ENCODE measurements around the gene SLC15A5.

Gene SLC15A5, protein sequence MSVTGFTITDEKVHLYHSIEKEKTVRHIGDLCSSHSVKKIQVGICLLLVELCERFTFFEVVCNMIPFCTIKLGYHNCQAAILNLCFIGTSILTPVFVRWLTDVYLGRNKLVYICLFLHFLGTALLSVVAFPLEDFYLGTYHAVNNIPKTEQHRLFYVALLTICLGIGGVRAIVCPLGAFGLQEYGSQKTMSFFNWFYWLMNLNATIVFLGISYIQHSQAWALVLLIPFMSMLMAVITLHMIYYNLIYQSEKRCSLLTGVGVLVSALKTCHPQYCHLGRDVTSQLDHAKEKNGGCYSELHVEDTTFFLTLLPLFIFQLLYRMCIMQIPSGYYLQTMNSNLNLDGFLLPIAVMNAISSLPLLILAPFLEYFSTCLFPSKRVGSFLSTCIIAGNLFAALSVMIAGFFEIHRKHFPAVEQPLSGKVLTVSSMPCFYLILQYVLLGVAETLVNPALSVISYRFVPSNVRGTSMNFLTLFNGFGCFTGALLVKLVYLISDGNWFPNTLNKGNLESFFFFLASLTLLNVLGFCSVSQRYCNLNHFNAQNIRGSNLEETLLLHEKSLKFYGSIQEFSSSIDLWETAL

DNA sequence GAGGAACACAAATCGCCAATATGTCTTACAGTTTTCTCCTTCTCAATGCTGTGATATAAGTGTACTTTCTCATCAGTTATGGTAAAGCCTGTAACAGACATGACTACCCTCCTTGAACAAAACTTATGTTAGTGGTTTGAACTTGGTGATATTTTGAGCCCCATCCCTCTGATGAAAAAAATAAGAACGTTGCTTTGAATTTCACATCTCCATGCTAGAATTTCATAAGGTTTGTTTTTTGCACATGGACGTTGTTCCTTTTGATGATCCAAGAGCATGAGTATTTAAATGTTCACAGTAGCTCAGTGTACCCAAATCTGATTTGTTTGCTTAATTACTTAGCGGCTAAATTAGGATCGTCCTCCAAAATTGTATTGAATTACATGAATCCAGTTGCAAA, at the start of gene SLC15A5:
TSS of gene SLC15A5 (minus strand) at position 101 of the 400 bp plus-strand sequence. CDS start at position 101, 0 bp downstream.
- Histone ChIP-seq H3K27ac (no peak within 1 kb of the TSS), H3K9ac (no peak within 1 kb of the TSS), H2AFZ (no peak within 1 kb of the TSS), H3K27me3 (ENCODE audit: control insufficient read depth, insufficient read depth, low read length) (no peaks in the 10 kb centered on the region), H3K4me2 (ENCODE audit: low read length) (no peak within 1 kb of the TSS), H3K79me2 (no peaks in the 10 kb centered on the region), H3K4me3 (ENCODE audit: low read depth, low read length) (no peak within 1 kb of the TSS), H3K36me3 (ENCODE audit: control insufficient read depth, insufficient read depth, low read length) (no peaks in the 10 kb centered on the region), H3K4me1 (no peaks in the 10 kb centered on the region), H3K9me3 (ENCODE audit: control insufficient read depth, low read length) (no peaks in the 10 kb centered on the region)
- TF ChIP-seq, protein P1, sequence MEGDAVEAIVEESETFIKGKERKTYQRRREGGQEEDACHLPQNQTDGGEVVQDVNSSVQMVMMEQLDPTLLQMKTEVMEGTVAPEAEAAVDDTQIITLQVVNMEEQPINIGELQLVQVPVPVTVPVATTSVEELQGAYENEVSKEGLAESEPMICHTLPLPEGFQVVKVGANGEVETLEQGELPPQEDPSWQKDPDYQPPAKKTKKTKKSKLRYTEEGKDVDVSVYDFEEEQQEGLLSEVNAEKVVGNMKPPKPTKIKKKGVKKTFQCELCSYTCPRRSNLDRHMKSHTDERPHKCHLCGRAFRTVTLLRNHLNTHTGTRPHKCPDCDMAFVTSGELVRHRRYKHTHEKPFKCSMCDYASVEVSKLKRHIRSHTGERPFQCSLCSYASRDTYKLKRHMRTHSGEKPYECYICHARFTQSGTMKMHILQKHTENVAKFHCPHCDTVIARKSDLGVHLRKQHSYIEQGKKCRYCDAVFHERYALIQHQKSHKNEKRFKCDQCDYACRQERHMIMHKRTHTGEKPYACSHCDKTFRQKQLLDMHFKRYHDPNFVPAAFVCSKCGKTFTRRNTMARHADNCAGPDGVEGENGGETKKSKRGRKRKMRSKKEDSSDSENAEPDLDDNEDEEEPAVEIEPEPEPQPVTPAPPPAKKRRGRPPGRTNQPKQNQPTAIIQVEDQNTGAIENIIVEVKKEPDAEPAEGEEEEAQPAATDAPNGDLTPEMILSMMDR (IDR thresholded peaks at IDR 0.05) = no peak

DNA sequence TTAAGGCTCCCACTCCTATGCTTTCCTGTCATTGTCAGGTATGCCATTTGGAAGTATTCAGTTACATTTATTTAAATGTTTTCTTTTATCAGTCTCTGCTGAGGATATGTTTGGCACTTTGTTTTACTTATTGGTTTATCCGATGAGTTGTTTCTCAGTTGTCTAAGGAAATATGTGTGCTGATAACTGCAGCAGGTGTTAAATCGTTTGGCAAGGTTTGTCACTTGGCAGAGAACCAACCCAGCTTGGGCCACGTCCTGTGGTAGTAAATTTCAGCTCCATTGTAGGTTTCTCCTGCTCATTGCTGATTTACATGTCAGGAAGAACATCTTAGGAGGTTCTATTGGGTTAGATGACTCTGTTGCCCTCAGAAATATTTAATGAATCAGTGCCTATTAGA, 47.9 kb upstream of the SLC15A5 start:
- H3K9ac ChIP-seq = no peak overlapping the region
- no peaks in the 10 kb centered on the region for H3K79me2 ChIP-seq
- H3K4me2 ChIP-seq (ENCODE audit: low read length) = no peak overlapping the region
- no peak overlapping the region for H3K4me3 ChIP-seq (ENCODE audit: low read depth, low read length)
- H3K36me3 ChIP-seq (ENCODE audit: control insufficient read depth, insufficient read depth, low read length) = no peaks in the 10 kb centered on the region
- H3K4me1 ChIP-seq = no peaks in the 10 kb centered on the region
- no peaks in the 10 kb centered on the region for H3K27me3 ChIP-seq (ENCODE audit: control insufficient read depth, insufficient read depth, low read length)
- H3K27ac ChIP-seq = no peak overlapping the region
- no peak overlapping the region for H2AFZ ChIP-seq
- no peaks in the 10 kb centered on the region for H3K9me3 ChIP-seq (ENCODE audit: control insufficient read depth, low read length)
- TF ChIP-seq, protein P1 (IDR thresholded peaks at IDR 0.05) = no peak

DNA sequence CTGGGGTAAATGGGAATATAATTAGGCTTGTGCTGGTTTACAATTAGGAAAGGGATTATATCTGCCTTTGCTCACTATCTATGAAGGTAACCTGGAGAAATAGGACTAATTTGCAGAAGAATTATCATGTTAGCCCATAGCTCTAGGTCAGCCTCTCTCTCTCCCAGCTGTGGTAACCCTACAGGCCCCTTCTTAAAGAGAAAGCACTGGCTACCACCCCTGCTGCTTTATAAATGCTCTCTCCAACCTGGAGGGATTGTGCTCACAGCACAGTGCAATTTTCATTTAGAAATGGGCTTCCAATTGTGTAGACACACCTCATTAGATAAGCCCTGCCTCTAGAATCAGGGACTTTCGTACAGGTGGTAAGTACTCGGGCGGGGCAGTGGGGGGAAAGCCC, 47.3 kb upstream of the SLC15A5 start:
- no peaks in the 10 kb centered on the region for H3K79me2 ChIP-seq
- no peak overlapping the region for H3K4me2 ChIP-seq (ENCODE audit: low read length)
- no peaks in the 10 kb centered on the region for H3K4me1 ChIP-seq
- TF ChIP-seq, protein P1 (IDR thresholded peaks at IDR 0.05) = no peak
- H2AFZ ChIP-seq = no peak overlapping the region
- no peak overlapping the region for H3K9ac ChIP-seq
- H3K4me3 ChIP-seq (ENCODE audit: low read depth, low read length) = no peak overlapping the region
- H3K27ac ChIP-seq = no peak overlapping the region
- no peaks in the 10 kb centered on the region for H3K9me3 ChIP-seq (ENCODE audit: control insufficient read depth, low read length)
- no peaks in the 10 kb centered on the region for H3K36me3 ChIP-seq (ENCODE audit: control insufficient read depth, insufficient read depth, low read length)
- no peaks in the 10 kb centered on the region for H3K27me3 ChIP-seq (ENCODE audit: control insufficient read depth, insufficient read depth, low read length)

DNA sequence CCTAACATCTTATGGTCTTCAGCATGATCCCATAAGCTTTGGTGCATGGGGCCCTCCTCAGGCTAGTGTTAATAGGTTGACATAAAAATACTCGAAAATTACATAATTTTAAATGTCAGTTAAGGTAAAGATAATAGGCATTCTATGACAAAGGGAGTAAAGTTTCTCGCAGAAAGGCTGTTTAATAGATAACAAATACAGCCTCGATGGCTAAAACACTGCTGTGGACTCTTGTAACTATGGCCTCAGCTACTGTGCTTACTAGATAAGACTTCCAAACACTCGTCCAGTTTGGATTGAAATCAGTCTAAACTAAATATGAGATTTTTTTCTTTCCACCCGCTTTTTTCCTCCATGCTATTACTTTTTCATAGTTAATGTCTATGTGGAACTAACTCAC, 46.8 kb upstream of the SLC15A5 start:
- Histone ChIP-seq H3K9me3 (ENCODE audit: control insufficient read depth, low read length) (no peaks in the 10 kb centered on the region), H3K36me3 (ENCODE audit: control insufficient read depth, insufficient read depth, low read length) (no peaks in the 10 kb centered on the region), H3K4me2 (ENCODE audit: low read length) (no peak overlapping the region), H3K4me3 (ENCODE audit: low read depth, low read length) (no peak overlapping the region), H3K79me2 (no peaks in the 10 kb centered on the region), H3K27ac (no peak overlapping the region), H2AFZ (no peak overlapping the region), H3K9ac (no peak overlapping the region), H3K27me3 (ENCODE audit: control insufficient read depth, insufficient read depth, low read length) (no peaks in the 10 kb centered on the region), H3K4me1 (no peaks in the 10 kb centered on the region)
- TF ChIP-seq, protein P1 (IDR thresholded peaks at IDR 0.05) = no peak
